Endothelial cell of umbilical vein (primary cell): Measurements from ENCODE around the gene EPHA8. TPM values are rescaled to one million over a fixed set of nuclear protein-coding genes. Genes with fewer than 3 reads are reported as not detected.

Source experiments
- BruUV-seq: library from RNA; stranded (reverse); fragments of 400-500 nt; replicated peaks from 2 replicates; lab custom pipeline; 2021; lab: Mats Ljungman, UMichigan
- CTCF ChIA-PET: fragments of 300-600, 350-600 bp; sonication (Branson Sonifier 250); formaldehyde crosslinking; loops from one replicate; lab custom pipeline; 2021; ENCODE audit warnings: antibody characterized with exemption, inconsistent platforms; lab: Charles Lee
- POLR2A ChIA-PET: fragments of 300-600, 350-600 bp; sonication (Branson Sonifier 250); formaldehyde crosslinking; loops from one replicate; lab custom pipeline; 2021; ENCODE audit warnings: antibody characterized with exemption, inconsistent platforms; lab: Charles Lee
- DNase-seq: peaks from one replicate; pipeline ENCODE4 v3.0.0-alpha.2; 2011; ENCODE audit warnings: low read depth, low spot score
- FAIRE-seq: peaks from 2 replicates; lab custom pipeline; 2011; peaks lifted over from hg19 to GRCh38; lab: Jason Lieb, UNC
- H2AFZ ChIP-seq: 2 replicates; pipeline ENCODE4 v1.6.0; 2012; ENCODE audit warnings: low read depth, low read length, control low read depth, inconsistent platforms
- H3K27ac ChIP-seq: 2 replicates; pipeline ENCODE4 v1.5.1; 2011; ENCODE audit warnings: low read depth, mild to moderate bottlenecking, control low read depth, low read length, moderate library complexity; ENCODE audit not compliant: insufficient read depth
- H3K27me3 ChIP-seq, 2 experiments: 2 replicates each; pipeline versions ENCODE4 v1.6.0 to v1.6.1; 2011; ENCODE audit warnings: low read length in 2 of 2, mixed read lengths in 1 of 2; ENCODE audit not compliant: control insufficient read depth in 2 of 2, insufficient read depth in 2 of 2
- H3K36me3 ChIP-seq, 2 experiments: 2 replicates in 1 of 2; 3 replicates in 1 of 2; pipeline ENCODE4 v1.5.1; 2011; ENCODE audit warnings: low read length in 2 of 2, mild to moderate bottlenecking in 1 of 2, moderate library complexity in 1 of 2; ENCODE audit not compliant: control insufficient read depth in 2 of 2, insufficient read depth in 2 of 2; ENCODE audit errors: extremely low read depth in 1 of 2
- H3K4me1 ChIP-seq: 3 replicates; pipeline ENCODE4 v1.5.1; 2011; ENCODE audit warnings: mild to moderate bottlenecking, low read length; ENCODE audit not compliant: control insufficient read depth, insufficient read depth; ENCODE audit errors: extremely low read depth
- H3K4me2 ChIP-seq: 2 replicates; pipeline ENCODE4 v1.6.1; 2011; ENCODE audit warnings: low read length, control low read depth, mixed read lengths; ENCODE audit not compliant: insufficient read depth
- H3K4me3 ChIP-seq, 3 experiments: fragments of 200-600 bp in 1 of 3; sonication (generic), shearing (Covaris generic) in 1 of 3; replicated peaks in 1 of 3; 2 replicates each; pipeline ENCODE4 v1.5.1; 2011 to 2016; ENCODE audit warnings: control low read depth in 3 of 3, low read length in 3 of 3, mild to moderate bottlenecking in 2 of 3, inconsistent platforms in 1 of 3, low read depth in 1 of 3, moderate library complexity in 1 of 3; ENCODE audit not compliant: insufficient read depth in 1 of 3
- H3K79me2 ChIP-seq: 2 replicates; pipeline ENCODE4 v1.6.0; 2012; ENCODE audit warnings: low read length, inconsistent platforms; ENCODE audit not compliant: control insufficient read depth, insufficient read depth
- H3K9ac ChIP-seq: replicated peaks from 2 replicates; pipeline ENCODE3; 2011; ENCODE audit warnings: low read length, control low read depth; ENCODE audit not compliant: insufficient read depth; ENCODE audit errors: extremely low read depth
- H3K9me1 ChIP-seq: replicated peaks from 3 replicates; pipeline ENCODE4 v1.6.0; 2011; ENCODE audit warnings: mild to moderate bottlenecking, low read length; ENCODE audit not compliant: control insufficient read depth, insufficient read depth; ENCODE audit errors: extremely low read depth
- H3K9me3 ChIP-seq: replicated peaks from 2 replicates; pipeline ENCODE4 v1.5.1; 2012; ENCODE audit warnings: low read length, inconsistent platforms; ENCODE audit not compliant: control insufficient read depth, insufficient read depth
- H4K20me1 ChIP-seq: replicated peaks from 2 replicates; pipeline ENCODE3; 2011; ENCODE audit warnings: mild to moderate bottlenecking, low read length; ENCODE audit not compliant: control insufficient read depth, insufficient read depth; ENCODE audit errors: extremely low read depth
- CTCF ChIP-seq, 2 donors: IDR thresholded peaks; 1 replicate in 1 of 2; 2 replicates in 1 of 2; pipeline ENCODE4 v1.5.1; 2011; ENCODE audit warnings: low read length in 2 of 2, mild to moderate bottlenecking in 2 of 2, moderate library complexity in 2 of 2, control low read depth in 1 of 2, inconsistent platforms in 1 of 2, low read depth in 1 of 2; ENCODE audit not compliant: insufficient read depth in 1 of 2; ENCODE audit errors: extremely low read depth in 1 of 2
- EZH2 ChIP-seq: IDR thresholded peaks from 2 replicates; pipeline ENCODE4 v1.6.1; 2012; ENCODE audit warnings: borderline replicate concordance, low read depth, mild to moderate bottlenecking, moderate library complexity, low read length, inconsistent platforms; ENCODE audit not compliant: severe bottlenecking
- FOS ChIP-seq: IDR thresholded peaks from 2 replicates; pipeline ENCODE4 v1.6.1; 2011; ENCODE audit warnings: mild to moderate bottlenecking, low read length, moderate library complexity, borderline replicate concordance; ENCODE audit not compliant: insufficient read depth
- GATA2 ChIP-seq: IDR thresholded peaks from 2 replicates; pipeline ENCODE4 v1.7.0; 2011; ENCODE audit warnings: low read depth, mild to moderate bottlenecking, moderate library complexity, mixed read lengths, low read length; ENCODE audit not compliant: insufficient read length, insufficient read depth
- JUN ChIP-seq: IDR thresholded peaks from 2 replicates; pipeline ENCODE4 v1.6.1; 2011; ENCODE audit warnings: borderline replicate concordance, low read depth; ENCODE audit not compliant: insufficient read length, insufficient read depth
- MAX ChIP-seq: IDR thresholded peaks from 2 replicates; pipeline ENCODE4 v1.6.1; 2011; ENCODE audit not compliant: insufficient read depth, insufficient read length
- MYC ChIP-seq: IDR thresholded peaks from one replicate; pipeline ENCODE4 v1.6.1; 2011; ENCODE audit warnings: mild to moderate bottlenecking, low read depth, low read length
- POLR2A ChIP-seq: IDR thresholded peaks from 2 replicates; pipeline ENCODE4 v1.6.1; 2012; ENCODE audit warnings: low read depth, mild to moderate bottlenecking, control low read depth, low read length
- POLR2AphosphoS5 ChIP-seq: IDR thresholded peaks from 2 replicates; pipeline ENCODE4 v1.6.1; 2012; ENCODE audit warnings: low read depth, mild to moderate bottlenecking, control low read depth, low read length, moderate library complexity; ENCODE audit not compliant: insufficient read depth
- dilution Hi-C: fragments of 300-500 bp; cut with MboI; formaldehyde crosslinking; loops from one replicate; pipeline ENCODE4 v1.15.0; 2019; ENCODE audit warnings: low sequenced_read_pairs; ENCODE audit not compliant: extremely low pct_ligation_motif_present
- intact Hi-C: fragments of 100-400 bp; cut with micrococcal nuclease; formaldehyde crosslinking; loops from one replicate; pipeline ENCODE4 v1.10.0; 2022
- polyA plus RNA-seq, 4 experiments: library from polyadenylated mRNA; depleted of rRNA in 3 of 4; stranded (reverse) in 3 of 4; unstranded in 1 of 4; fragments of >200 nt; gene quantifications; 2 replicates each; pipeline versions ENCODE4 v1.2.1 to v1.2.3, GENCODE V29; 2011 to 2012; ENCODE audit warnings: missing spikeins in 1 of 4
- total RNA-seq: library from RNA; stranded (reverse); gene quantifications from 2 replicates; pipeline ENCODE4 v1.2.3, GENCODE V29; 2021

The EPHA8 gene
- total and polyA plus RNA-seq, 2 donors (not counting 3 experiments of a cell fraction or from before 2014, with no cell fraction given): not detected

GRCh38 chr1:22598736-22599135, 35.4 kb downstream of the EPHA8 start:
- intact Hi-C loops: no loop called here
- H3K9ac ChIP-seq: no peak overlapping the region
- no peaks in the 10 kb centered on the region for H3K9me1 ChIP-seq
- CTCF ChIA-PET: no interaction called here
- no peak overlapping the region for H2AFZ ChIP-seq
- H4K20me1 ChIP-seq: no peaks in the 10 kb centered on the region
- no peaks in the 10 kb centered on the region for H3K9me3 ChIP-seq
- FAIRE-seq: no peak
- peaks cover 0 to 2% of the 10 kb centered on the region in 2 experiments for H3K27me3 ChIP-seq
- H3K4me2 ChIP-seq: no peak overlapping the region
- no peaks in the 10 kb centered on the region for H3K4me1 ChIP-seq
- no peaks in the 10 kb centered on the region for H3K36me3 ChIP-seq
- TF ChIP-seq FOS (no peak), POLR2A (no peak), MYC (no peak), EZH2 (no peak), POLR2AphosphoS5 (no peak), GATA2 (no peak), JUN (no peak), MAX (no peak), CTCF (IDR thresholded peaks at IDR 0.05; ENCODE audit: extremely low read depth in 1 of 2, insufficient read depth in 1 of 2, low read depth in 1 of 2, low read length in 2 of 2) (no peak)
- no peak for DNase-seq
- no peak overlapping the region for H3K4me3 ChIP-seq
- H3K27ac ChIP-seq: no peak overlapping the region
- POLR2A ChIA-PET: no interaction called here
- H3K79me2 ChIP-seq: no peaks in the 10 kb centered on the region
- no TSS peak for BruUV-seq
- dilution Hi-C loops: no loop called here
